GM21737 (cell line): ENCODE results near the gene NLK.
"Not testable (repeated sequence)": the region's sequence is repeated elsewhere in the genome, so short reads cannot be mapped to it uniquely, and the experiment has no call there.

Experiments
- ATAC-seq: cut with Tn5 transposase; IDR thresholded peaks from one replicate; pipeline ENCODE4 v1.9.1; 2021; ENCODE audit warnings: mild to moderate bottlenecking, moderate library complexity; ENCODE audit not compliant: unreplicated experiment

NLK gene

GRCh38 chr17:28145348-28145747 lies 102.9 kb downstream of the NLK start:
- ATAC-seq = no peak

GRCh38 chr17:28147017-28147416 lies 104.5 kb downstream of the NLK start:
- no peak for ATAC-seq

- no peak for ATAC-seq
These were observed 108.5 kb downstream of the NLK start for GRCh38 chr17:28151001-28151400.

GRCh38 chr17:28154214-28154613 lies 111.7 kb downstream of the NLK start:
- no peak for ATAC-seq

- ATAC-seq = not testable (repeated sequence)
These were observed 112.9 kb downstream of the NLK start for GRCh38 chr17:28155405-28155804.

- no peak for ATAC-seq
These were observed 116.5 kb downstream of the NLK start for GRCh38 chr17:28159004-28159403.

GRCh38 chr17:28159924-28160323 lies 117.4 kb downstream of the NLK start:
- no peak for ATAC-seq

GRCh38 chr17:28160610-28161009 lies 118.1 kb downstream of the NLK start:
- no peak for ATAC-seq

- ATAC-seq = no peak
These were observed 118.8 kb downstream of the NLK start for GRCh38 chr17:28161311-28161710.

- no peak for ATAC-seq
These were observed 124.0 kb downstream of the NLK start for GRCh38 chr17:28166478-28166877.

- ATAC-seq = no peak
These were observed 127.3 kb downstream of the NLK start for GRCh38 chr17:28169621-28170349.

- no peak for ATAC-seq
These were observed 128.3 kb downstream of the NLK start for GRCh38 chr17:28170771-28171170.

- ATAC-seq = no peak
These were observed 130.6 kb downstream of the NLK start for GRCh38 chr17:28173031-28173561.

GRCh38 chr17:28173801-28174200 lies 131.3 kb downstream of the NLK start:
- no peak for ATAC-seq

GRCh38 chr17:28174352-28175046 lies 132.0 kb downstream of the NLK start:
- no peak for ATAC-seq

- ATAC-seq = no peak
These were observed 134.9 kb downstream of the NLK start for GRCh38 chr17:28177351-28177750.

GRCh38 chr17:28178800-28179199 lies 136.3 kb downstream of the NLK start:
- no peak for ATAC-seq

- ATAC-seq = no peak
These were observed 138.0 kb downstream of the NLK start for GRCh38 chr17:28180449-28180848.

GRCh38 chr17:28181568-28181967 lies 139.1 kb downstream of the NLK start:
- no peak for ATAC-seq

GRCh38 chr17:28182559-28182958 lies 140.1 kb downstream of the NLK start:
- ATAC-seq = no peak

- no peak for ATAC-seq
These were observed 143.2 kb downstream of the NLK start for GRCh38 chr17:28185658-28186057.

- ATAC-seq = not testable (repeated sequence)
These were observed 144.0 kb downstream of the NLK start for GRCh38 chr17:28186472-28186871.
